BE2C (cell line): Measurements from ENCODE around the gene MCC.

Experiments
- DNase-seq: peaks from one replicate; pipeline ENCODE4 v3.0.0-alpha.2; 2020
- H3K27me3 ChIP-seq: fragments of 250-450 bp; sonication (Bioruptor Pico); 2 replicates; pipeline ENCODE4 v1.5.1; 2020; ENCODE audit warnings: mild to moderate bottlenecking
- H3K36me3 ChIP-seq: fragments of 250-450 bp; sonication (Bioruptor Pico); 2 replicates; pipeline ENCODE4 v1.5.1; 2020; ENCODE audit warnings: mild to moderate bottlenecking
- H3K4me1 ChIP-seq: fragments of 250-450 bp; sonication (Bioruptor Pico); 2 replicates; pipeline ENCODE4 v1.5.1; 2020
- H3K4me3 ChIP-seq: 2 replicates; pipeline ENCODE4 v1.5.1; 2011; ENCODE audit warnings: low read depth, low read length
- H3K9me3 ChIP-seq: fragments of 250-450 bp; sonication (Bioruptor Pico); 2 replicates; pipeline ENCODE4 v1.5.1; 2020
- TF ChIP-seq, protein P1 (sequence below): IDR thresholded peaks from 2 replicates; pipeline ENCODE4 v1.5.1; 2012; ENCODE audit warnings: mild to moderate bottlenecking, low read depth, low read length

Gene MCC

GRCh38 chr5:113252066-113252465, 236.2 kb downstream of the MCC start:
- TF ChIP-seq, protein P1, sequence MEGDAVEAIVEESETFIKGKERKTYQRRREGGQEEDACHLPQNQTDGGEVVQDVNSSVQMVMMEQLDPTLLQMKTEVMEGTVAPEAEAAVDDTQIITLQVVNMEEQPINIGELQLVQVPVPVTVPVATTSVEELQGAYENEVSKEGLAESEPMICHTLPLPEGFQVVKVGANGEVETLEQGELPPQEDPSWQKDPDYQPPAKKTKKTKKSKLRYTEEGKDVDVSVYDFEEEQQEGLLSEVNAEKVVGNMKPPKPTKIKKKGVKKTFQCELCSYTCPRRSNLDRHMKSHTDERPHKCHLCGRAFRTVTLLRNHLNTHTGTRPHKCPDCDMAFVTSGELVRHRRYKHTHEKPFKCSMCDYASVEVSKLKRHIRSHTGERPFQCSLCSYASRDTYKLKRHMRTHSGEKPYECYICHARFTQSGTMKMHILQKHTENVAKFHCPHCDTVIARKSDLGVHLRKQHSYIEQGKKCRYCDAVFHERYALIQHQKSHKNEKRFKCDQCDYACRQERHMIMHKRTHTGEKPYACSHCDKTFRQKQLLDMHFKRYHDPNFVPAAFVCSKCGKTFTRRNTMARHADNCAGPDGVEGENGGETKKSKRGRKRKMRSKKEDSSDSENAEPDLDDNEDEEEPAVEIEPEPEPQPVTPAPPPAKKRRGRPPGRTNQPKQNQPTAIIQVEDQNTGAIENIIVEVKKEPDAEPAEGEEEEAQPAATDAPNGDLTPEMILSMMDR = no peak

DNA sequence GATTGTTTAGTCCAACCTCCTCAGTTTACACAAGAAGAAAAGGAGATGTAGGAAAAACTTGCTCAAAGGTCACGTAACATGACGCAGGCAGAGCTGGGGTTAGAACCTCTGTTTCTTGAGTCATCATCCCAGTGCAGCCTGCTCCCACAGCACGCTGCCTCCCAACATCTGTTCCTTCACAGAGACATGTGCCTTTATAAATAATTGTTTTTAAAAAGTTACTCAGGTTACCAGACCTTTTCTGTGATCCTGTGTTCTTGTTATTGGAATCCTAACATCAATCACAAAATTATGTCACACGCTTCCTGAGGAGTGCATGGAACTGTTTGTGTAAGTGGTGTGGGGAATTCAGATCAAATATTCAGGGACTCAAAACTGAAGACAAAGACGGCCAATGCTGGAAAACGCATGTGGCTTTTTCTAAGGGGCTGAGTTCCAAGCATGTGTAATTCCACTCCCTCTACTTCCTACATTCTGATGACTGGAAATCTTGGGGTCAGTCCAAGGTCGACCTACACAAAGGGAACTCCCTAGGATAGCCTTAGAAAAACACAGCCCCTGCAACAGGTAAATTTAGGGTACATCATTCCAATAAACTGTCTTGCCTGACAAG, 237.8 kb downstream of the MCC start:
- H3K36me3 ChIP-seq = peaks cover 30% of the 10 kb centered on the region
- H3K27me3 ChIP-seq = no peaks in the 10 kb centered on the region
- no peak for DNase-seq
- H3K9me3 ChIP-seq = no peaks in the 10 kb centered on the region
- TF ChIP-seq, protein P1 = no peak
- no peak overlapping the region for H3K4me3 ChIP-seq
- peaks cover 8% of the 10 kb centered on the region; the same call in 1 of the 2 replicates for H3K4me1 ChIP-seq

More at GRCh38 chr5:113252066-113252465, 236.2 kb downstream of the MCC start:
- DNase-seq = no peak
- Histone ChIP-seq H3K4me1 (peaks cover 8% of the 10 kb centered on the region; the same call in 1 of the 2 replicates), H3K36me3 (peaks cover 22% of the 10 kb centered on the region), H3K4me3 (no peak overlapping the region), H3K9me3 (no peaks in the 10 kb centered on the region), H3K27me3 (no peaks in the 10 kb centered on the region)

- TF ChIP-seq, protein P1 = no peak
- H3K4me3 ChIP-seq = no peak overlapping the region
- peaks cover 8% of the 10 kb centered on the region; the same call in 1 of the 2 replicates for H3K4me1 ChIP-seq
- peaks cover 33% of the 10 kb centered on the region for H3K36me3 ChIP-seq
- no peak for DNase-seq
- no peaks in the 10 kb centered on the region for H3K9me3 ChIP-seq
- H3K27me3 ChIP-seq = no peaks in the 10 kb centered on the region
Observed at GRCh38 chr5:113249206-113249605, 239.0 kb downstream of the MCC start.

DNA sequence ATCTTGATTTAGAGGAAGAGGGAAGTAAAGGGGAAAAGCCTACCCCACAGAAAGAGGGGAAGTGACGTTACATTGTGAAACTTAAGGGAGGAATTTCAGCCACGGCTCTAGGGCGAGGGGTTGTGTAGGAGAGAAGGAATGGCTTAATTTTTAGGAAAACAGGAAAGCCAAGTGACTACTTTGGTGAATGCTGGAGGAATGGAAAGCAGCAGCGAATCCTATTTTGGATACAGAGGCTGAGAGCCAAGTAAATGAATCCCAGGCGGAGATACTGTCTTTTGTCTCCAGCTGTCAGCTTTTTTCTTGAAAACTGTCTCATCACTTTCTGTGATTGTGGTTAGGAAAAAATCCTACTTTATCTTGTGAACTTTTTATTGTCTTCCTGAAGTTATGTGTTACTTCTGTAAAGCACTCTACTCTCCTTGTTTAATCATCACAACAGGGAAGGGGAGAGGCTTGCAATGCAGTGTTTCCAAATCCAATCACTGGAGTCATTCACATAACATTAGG, 241.8 kb downstream of the MCC start:
- no peaks in the 10 kb centered on the region for H3K27me3 ChIP-seq
- peaks cover 8% of the 10 kb centered on the region; the same call in 1 of the 2 replicates for H3K4me1 ChIP-seq
- TF ChIP-seq, protein P1 = no peak
- H3K36me3 ChIP-seq = peaks cover 33% of the 10 kb centered on the region
- no peak for DNase-seq
- no peaks in the 10 kb centered on the region for H3K9me3 ChIP-seq
- H3K4me3 ChIP-seq = no peak overlapping the region

DNA sequence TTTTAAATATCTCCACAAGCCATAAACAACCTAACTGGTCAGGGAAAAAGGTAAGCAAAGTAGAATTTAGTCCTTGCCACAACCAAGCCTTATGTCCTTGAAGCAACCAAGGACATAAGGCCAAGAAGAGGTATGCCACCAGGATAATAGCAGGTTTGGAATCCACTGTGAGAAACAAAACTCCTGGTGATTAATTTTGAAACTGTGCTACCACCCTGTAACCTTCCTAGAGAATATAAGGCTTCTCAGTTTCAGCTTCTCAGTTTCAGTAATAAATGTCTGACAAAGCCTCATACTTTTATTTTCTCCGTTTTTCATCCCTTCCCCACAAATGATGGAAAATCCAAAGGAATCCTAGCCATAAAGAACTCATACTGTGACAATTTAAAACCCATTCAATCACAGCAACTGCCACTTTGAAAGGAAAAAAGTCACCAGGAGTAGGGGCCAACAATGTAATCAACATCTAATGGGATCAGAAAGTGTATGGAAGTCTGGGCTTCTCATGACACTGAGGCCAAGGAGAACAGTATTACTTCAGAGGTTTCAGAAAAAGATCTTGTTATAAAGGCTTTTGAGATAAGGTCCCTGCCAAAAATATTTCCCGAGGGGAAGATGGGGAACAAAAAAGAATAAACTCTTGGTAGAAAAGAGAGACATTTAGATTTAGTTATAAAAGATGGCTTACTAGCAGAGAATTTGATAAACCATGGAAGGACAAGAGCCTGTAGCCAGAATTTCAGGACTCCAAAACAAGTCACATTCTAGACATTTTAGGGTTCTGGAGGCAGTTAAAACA, 242.6 kb downstream of the MCC start:
- H3K4me3 ChIP-seq = no peak overlapping the region
- H3K9me3 ChIP-seq = no peaks in the 10 kb centered on the region
- H3K27me3 ChIP-seq = no peaks in the 10 kb centered on the region
- TF ChIP-seq, protein P1 = no peak
- no peak for DNase-seq
- peaks cover 31% of the 10 kb centered on the region for H3K36me3 ChIP-seq
- peaks cover 2% of the 10 kb centered on the region; the same call in 1 of the 2 replicates for H3K4me1 ChIP-seq
